NCI-H2029 (cell line): ENCODE results near the gene NCOA1.
"Not testable (repeated sequence)": the region's sequence is repeated elsewhere in the genome, so short reads cannot be mapped to it uniquely, and the experiment has no call there.

ENCODE experiments used
- DNase-seq: peaks from one replicate; lab custom pipeline; 2025; lab: John Stamatoyannopoulos, UW

NCOA1 gene

DNA sequence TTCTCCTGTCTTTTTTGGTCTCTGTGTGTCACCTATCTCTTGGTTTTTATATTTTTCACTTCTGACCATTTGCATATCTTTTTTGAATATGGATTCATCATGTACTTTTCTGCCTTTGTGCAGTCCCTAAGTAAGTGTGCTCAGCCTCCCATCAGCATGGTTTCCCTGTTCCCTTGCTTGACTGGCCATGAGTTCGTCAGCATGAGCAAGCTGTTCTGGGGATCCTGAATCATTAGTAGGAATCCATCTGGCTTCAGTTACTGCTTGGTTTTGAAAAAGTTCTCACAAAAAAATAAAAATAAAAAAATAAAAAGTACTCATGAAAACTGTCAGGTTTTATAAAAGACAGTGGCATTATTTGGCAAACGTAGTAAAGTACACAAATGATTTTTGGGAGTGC is 144.1 kb downstream of the NCOA1 start:
- no peak for DNase-seq

- no peak for DNase-seq
These were observed 147.5 kb downstream of the NCOA1 start for GRCh38 chr2:24638568-24638967.

DNA sequence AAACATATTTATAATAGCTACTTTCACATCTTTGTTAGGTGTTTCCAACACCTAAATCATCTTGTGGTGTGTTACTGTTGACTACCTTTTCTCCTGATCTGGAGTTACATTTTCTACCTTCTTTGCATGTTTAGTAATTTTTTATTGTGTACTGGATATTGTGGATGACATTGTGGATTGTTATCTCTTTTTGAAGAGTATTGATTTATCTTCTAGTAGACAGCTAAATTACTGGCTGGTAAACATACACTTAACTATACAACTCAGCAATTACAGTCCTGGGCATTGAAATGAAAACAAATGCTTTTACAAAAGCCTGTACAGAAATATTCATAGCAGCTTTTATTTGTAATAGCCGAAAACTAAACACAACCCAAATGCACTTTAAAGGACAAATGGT is 151.3 kb downstream of the NCOA1 start:
- no peak for DNase-seq

DNA sequence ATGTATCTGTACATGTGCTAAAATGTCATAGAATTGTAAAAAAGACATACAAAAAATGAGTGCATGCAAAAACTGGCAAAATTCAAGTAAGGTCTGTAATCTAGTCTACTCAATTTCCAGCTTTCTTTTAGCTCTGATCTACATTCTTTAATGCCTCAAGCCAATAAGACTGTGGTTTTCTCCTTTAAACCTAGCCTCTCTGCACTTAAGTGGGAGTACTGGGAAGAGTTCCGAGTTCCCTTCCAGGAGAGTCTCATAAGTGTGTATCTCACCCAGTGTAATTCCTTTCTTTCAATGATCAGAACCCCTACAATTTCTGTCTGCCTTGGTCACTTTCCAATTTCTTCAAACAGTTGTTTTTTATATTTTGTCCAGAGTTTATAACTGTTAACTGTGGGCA is 152.0 kb downstream of the NCOA1 start:
- no peak for DNase-seq

DNA sequence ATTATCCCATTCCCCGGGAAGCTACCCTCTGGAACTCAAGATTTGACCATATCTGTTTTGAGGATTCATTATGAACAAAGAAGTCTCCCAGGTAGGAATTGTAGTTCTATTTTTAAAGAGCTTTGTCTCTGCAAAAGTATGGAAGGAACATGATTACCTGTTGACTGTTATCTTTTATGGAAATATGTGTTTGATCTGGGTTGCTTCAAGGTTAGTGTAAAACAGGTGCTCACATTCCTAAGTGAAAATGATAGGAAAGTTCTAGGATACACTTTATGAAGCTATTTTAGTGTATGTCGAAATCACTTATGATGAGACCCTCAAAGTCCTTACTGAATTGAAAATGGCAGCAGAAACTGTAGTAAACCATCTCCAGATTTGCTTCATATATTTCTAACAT is 153.0 kb downstream of the NCOA1 start:
- DNase-seq: no peak

DNA sequence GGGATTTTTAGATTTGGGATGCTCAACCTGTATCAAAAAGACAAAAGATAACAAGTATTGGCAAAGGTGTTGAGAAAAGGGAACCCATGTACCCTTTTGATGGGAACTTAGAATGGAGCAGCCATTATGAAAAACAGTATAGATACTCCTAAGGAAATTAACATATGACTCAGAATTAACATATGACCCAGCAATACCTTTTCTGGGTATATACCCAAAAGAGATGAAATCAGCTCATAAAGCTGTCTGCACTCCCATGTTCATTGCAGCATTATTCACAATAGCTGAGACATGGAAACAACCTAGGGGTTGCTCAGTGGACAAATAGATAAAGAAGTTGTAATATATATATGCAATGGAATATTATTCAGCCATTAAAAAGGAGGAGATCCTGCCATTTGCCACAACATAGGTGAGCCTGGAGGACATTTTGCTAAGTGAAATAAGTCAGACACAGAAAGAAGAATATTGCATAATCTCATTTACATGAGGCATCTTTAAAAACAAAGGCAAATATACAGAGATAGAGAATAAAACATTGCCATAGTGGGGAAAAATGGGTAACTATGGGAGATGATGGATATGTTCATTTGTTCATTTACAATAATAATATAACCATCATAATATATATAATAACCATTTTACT is 160.1 kb downstream of the NCOA1 start:
- no peak for DNase-seq

DNA sequence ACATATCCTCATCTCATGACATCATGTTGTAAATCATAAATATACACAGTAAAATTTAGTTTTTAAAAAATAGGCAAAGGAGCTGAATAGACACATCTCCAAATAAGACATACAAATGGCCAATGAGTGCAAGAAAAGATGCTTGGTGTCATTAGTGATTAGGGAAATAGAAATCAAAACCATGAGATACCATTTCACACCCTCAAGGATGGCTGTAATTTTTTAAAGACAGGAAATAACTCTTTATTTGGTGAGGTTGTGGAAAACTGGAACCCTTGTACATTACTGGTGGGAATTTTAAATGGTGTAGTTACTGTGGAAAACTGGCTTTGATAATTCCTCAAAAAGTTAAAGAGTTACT is 160.6 kb downstream of the NCOA1 start:
- no peak for DNase-seq

- DNase-seq: no peak
These were observed 161.5 kb downstream of the NCOA1 start for GRCh38 chr2:24652265-24653182.

DNA sequence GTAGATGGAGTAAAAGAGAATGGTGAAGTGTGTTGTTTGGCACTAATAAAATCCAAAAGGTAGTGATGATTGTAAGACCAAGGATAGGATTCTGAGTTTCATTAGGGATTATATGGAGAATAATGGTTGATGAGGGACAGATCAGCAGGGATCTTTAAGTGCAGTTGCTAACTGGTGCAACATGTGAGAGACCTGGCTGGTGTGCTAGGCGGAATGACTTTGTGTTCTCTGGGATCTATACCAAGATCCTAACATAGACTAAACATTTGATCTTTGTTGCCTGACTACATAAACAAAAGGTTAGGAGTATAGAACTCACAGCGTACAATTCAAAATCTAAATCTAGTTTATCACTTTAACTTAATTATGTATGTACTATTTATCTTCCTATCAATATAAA is 166.8 kb downstream of the NCOA1 start:
- DNase-seq: no peak

- DNase-seq: no peak
These were observed 167.6 kb downstream of the NCOA1 start for GRCh38 chr2:24658531-24659202.

DNA sequence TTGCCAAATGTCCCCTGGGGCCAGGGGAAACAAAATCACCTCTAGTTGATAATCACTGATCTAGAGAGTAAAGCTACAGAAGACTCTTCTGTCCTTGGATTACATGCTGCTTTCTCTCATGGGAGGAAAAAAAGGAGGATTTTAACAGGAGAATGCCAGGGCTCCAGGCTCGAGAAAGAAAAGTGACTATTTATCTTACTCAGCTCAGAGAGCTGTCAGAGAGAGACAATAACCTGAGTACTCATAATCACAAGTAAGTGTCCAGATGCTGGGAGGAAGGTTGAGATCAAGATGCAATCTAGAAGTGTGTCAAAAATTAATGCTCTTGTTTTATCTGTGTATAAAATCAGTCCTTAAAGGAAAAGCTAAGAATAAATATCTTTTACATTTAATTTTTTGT is 168.8 kb downstream of the NCOA1 start:
- no peak for DNase-seq

DNA sequence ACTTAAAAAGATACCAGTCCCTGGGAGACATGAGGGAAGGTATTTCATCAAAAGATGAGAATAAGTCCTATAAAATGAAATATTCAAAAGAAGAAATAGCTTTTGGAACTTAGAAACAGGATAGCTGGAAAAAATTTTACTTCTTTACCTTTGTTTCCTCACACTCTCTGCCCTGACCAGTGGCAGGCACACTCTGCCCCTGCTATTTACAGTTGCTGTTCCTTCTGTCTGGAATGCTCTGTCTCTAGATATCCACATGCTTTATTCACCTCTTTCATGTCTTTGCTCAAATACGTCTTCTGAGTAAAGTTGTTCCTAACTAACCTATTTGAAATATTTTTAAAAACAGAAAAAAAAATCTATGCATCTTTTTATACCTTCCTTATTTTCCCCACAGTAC is 176.5 kb downstream of the NCOA1 start:
- no peak for DNase-seq

DNA sequence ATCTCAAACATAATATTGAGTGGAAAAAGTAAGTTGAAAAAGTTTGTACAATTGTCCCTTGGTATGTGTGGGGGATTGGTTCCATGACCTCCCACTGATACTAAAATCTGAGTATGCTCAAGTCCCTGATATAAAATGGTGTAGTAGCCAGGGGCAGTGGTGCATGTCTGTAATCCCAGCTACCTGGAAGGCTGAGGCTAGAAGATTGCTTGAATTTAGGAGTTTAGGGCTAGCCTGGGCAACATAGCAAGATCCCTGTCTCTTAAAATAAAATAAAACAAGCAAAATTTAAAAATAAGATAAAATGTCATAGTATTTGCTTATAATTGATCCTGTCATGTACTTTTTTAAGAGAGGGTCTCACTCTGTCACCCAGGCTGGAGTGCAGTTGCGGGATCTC is 180.2 kb downstream of the NCOA1 start:
- no peak for DNase-seq

GRCh38 chr2:24672589-24672988 is 181.5 kb downstream of the NCOA1 start:
- no peak for DNase-seq

GRCh38 chr2:24675338-24675737 is 184.3 kb downstream of the NCOA1 start:
- no peak for DNase-seq

GRCh38 chr2:24676493-24676892 is 185.4 kb downstream of the NCOA1 start:
- DNase-seq: no peak

- not testable (repeated sequence) for DNase-seq
These were observed 187.0 kb downstream of the NCOA1 start for GRCh38 chr2:24678066-24678465.

- no peak for DNase-seq
These were observed 189.1 kb downstream of the NCOA1 start for GRCh38 chr2:24680196-24680595.

GRCh38 chr2:24682304-24682703 is 191.2 kb downstream of the NCOA1 start:
- no peak for DNase-seq

GRCh38 chr2:24683408-24683807 is 192.4 kb downstream of the NCOA1 start:
- no peak for DNase-seq

GRCh38 chr2:24690524-24690923 is 199.5 kb downstream of the NCOA1 start:
- no peak for DNase-seq

DNA sequence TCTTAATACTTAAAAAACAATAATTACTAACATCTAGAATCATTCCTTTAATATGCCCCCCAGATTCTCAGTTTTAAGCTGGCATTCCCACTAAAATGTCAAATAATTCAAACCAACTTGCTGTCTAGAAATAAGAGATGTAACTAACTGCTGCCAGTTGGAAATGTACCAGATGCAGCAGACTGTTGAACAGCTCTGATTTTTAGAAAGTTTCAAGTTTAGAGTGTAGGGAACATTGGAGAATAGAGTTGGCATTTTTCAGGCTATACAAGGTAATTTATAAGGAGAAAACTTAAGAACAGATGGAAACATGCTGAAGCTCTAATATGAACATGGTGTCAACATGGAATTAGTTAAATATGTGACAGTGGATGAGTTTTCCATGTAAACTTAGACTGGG is 200.8 kb downstream of the NCOA1 start:
- no peak for DNase-seq

GRCh38 chr2:24697792-24698191 is 206.7 kb downstream of the NCOA1 start:
- DNase-seq: no peak
